Right lobe of liver (tissue), 4 donors: ENCODE measurements around the gene SMC5.

Experiments
- POLR2A ChIP-seq: fragments of 450-650 bp; IDR thresholded peaks from one replicate; pipeline ENCODE4 v1.6.1; 2017; ENCODE audit warnings: antibody characterized with exemption, mild to moderate bottlenecking
- TF ChIP-seq, protein P1 (sequence below), 4 donors: fragments of 200-600 bp in 3 of 4; fragments of 450-650 bp in 1 of 4; IDR thresholded peaks; one replicate each; pipeline versions ENCODE4 v1.5.1 to v1.8.0; 2016 to 2022; ENCODE audit warnings: antibody characterized with exemption in 4 of 4, mild to moderate bottlenecking in 2 of 4
- donor health status: DM: no; HTN: no; CAD: no.
- donor health status: DM: no; HTN: no; CAD: no.
- donor health status: DM: no; HTN: yes; CAD: no.

DNA sequence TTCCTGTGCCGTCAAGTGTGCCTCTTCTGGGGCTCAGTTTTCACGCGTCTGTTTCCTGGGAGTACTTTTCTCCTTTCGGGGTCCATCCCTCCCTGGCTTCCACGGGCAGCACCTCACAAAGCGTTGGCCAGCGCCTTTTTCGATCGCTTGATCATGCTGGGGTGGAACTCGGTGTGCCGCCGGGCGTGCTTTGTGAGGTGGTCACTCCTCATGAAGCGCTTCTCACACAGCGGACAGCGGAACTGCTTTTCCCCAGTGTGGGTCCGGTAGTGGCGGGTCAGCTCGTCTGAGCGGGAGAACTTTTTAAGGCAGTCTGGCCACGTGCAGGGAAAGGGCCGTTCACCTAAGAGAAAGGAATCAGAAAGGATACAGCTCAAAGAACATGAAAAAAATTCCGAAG lies 128.9 kb downstream of the SMC5 start:
- TF ChIP-seq, protein P1, sequence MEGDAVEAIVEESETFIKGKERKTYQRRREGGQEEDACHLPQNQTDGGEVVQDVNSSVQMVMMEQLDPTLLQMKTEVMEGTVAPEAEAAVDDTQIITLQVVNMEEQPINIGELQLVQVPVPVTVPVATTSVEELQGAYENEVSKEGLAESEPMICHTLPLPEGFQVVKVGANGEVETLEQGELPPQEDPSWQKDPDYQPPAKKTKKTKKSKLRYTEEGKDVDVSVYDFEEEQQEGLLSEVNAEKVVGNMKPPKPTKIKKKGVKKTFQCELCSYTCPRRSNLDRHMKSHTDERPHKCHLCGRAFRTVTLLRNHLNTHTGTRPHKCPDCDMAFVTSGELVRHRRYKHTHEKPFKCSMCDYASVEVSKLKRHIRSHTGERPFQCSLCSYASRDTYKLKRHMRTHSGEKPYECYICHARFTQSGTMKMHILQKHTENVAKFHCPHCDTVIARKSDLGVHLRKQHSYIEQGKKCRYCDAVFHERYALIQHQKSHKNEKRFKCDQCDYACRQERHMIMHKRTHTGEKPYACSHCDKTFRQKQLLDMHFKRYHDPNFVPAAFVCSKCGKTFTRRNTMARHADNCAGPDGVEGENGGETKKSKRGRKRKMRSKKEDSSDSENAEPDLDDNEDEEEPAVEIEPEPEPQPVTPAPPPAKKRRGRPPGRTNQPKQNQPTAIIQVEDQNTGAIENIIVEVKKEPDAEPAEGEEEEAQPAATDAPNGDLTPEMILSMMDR (IDR thresholded peaks at IDR 0.05): no peak
- no peak for TF ChIP-seq POLR2A
